Head of caudate nucleus (tissue), 42 donors: ENCODE data around the gene SH2D1B.

Experiments used
- DNase-seq, 42 donors: peaks; one replicate each; pipeline versions ENCODE4 v3.0.0 to v3.0.0-alpha.2; 2020 to 2021; ENCODE audit warnings: mixed read lengths in 7 of 42
- intact Hi-C: fragments of 100-400 bp; cut with DNase I; formaldehyde crosslinking; loops from one replicate; pipeline ENCODE4 v1.15.0; 2022

SH2D1B gene

GRCh38 chr1:162404550-162405160, 7.3 kb downstream of the SH2D1B start:
- intact Hi-C loops: no loop called here
- DNase-seq: no peak

GRCh38 chr1:162400790-162401355, 11.1 kb downstream of the SH2D1B start:
- no peak for DNase-seq
- intact Hi-C loops: no loop called here

- intact Hi-C loops: no loop called here
- DNase-seq: no peak
These were observed 12.8 kb downstream of the SH2D1B start for GRCh38 chr1:162398999-162399580.

GRCh38 chr1:162397943-162398560, 13.9 kb downstream of the SH2D1B start:
- no peak for DNase-seq
- intact Hi-C loops: no loop called here

GRCh38 chr1:162397039-162397448, 14.9 kb downstream of the SH2D1B start:
- intact Hi-C loops: no loop called here
- no peak for DNase-seq

GRCh38 chr1:162396201-162396906, 15.6 kb downstream of the SH2D1B start:
- no peak for DNase-seq
- intact Hi-C loops: no loop called here

GRCh38 chr1:162391790-162392563, 20.0 kb downstream of the SH2D1B start:
- DNase-seq: peak in 32 of 42 donors; percentile 18 to 76 (median 38)
- intact Hi-C loops: loop anchor here (5.0 kb wide), 1 partner anchor 335 kb away; no protein-coding TSS in a partner anchor

GRCh38 chr1:162390396-162391185, 21.3 kb downstream of the SH2D1B start:
- intact Hi-C loops: loop anchor here (5.0 kb wide), 1 partner anchor 333 kb away; no protein-coding TSS in a partner anchor
- peak in 4 of 42 donors; percentile 1 to 33 (median 18) for DNase-seq

- intact Hi-C loops: loop anchor here (5.0 kb wide), 1 partner anchor 333 kb away; no protein-coding TSS in a partner anchor
- peak in 2 of 42 donors; percentile 20 to 28 for DNase-seq
These were observed 22.0 kb downstream of the SH2D1B start for GRCh38 chr1:162389971-162390370.

GRCh38 chr1:162389021-162389818, 22.7 kb downstream of the SH2D1B start:
- DNase-seq: peak in 2 of 42 donors; percentile 8 to 30
- intact Hi-C loops: no loop called here

GRCh38 chr1:162388615-162389014, 23.3 kb downstream of the SH2D1B start:
- DNase-seq: peak in 2 of 42 donors; percentile 15 to 31
- intact Hi-C loops: no loop called here

GRCh38 chr1:162388083-162388594, 23.8 kb downstream of the SH2D1B start:
- intact Hi-C loops: no loop called here
- peak in 2 of 42 donors; percentile 3 to 33 for DNase-seq

GRCh38 chr1:162387226-162388082, 24.5 kb downstream of the SH2D1B start:
- intact Hi-C loops: no loop called here
- peak in 2 of 42 donors; percentile 11 to 29 for DNase-seq

- DNase-seq: peak in 2 of 42 donors; percentile 9 to 28
- intact Hi-C loops: no loop called here
These were observed 25.4 kb downstream of the SH2D1B start for GRCh38 chr1:162386292-162387225.

GRCh38 chr1:162385702-162386101, 26.2 kb downstream of the SH2D1B start:
- no peak for DNase-seq
- intact Hi-C loops: no loop called here
